Activated B cell treated with CpG ODN at 0.5 μM for 24 hours (primary cell): ENCODE results near the gene CDH15. TPM values are rescaled to one million over a fixed set of nuclear protein-coding genes. Genes with fewer than 3 reads are reported as not detected.

ENCODE experiments used
- ATAC-seq: fragments of 200-7000 bp; cut with Tn5 transposase; one replicate; pipeline ENCODE4 v1.10.0; 2021; ENCODE audit warnings: low read depth, mild to moderate bottlenecking, moderate library complexity
- CTCF ChIA-PET: fragments of 350-600 bp; sonication (Branson Sonifier 250); formaldehyde crosslinking; loops from one replicate; lab custom pipeline; 2021; ENCODE audit warnings: antibody characterized with exemption; lab: Charles Lee
- POLR2A ChIA-PET: fragments of 350-600 bp; sonication (Branson Sonifier 250); formaldehyde crosslinking; loops from one replicate; lab custom pipeline; 2021; ENCODE audit warnings: antibody characterized with exemption; lab: Charles Lee
- DNase-seq: peaks from one replicate; pipeline ENCODE4 v3.0.0; 2022
- H3K27ac Mint-ChIP-seq: one replicate; pipeline ENCODE4 v1.8.0; 2020; ENCODE audit warnings: mixed read lengths
- H3K27me3 Mint-ChIP-seq: one replicate; pipeline ENCODE4 v1.8.0; 2021; ENCODE audit warnings: mixed read lengths
- H3K36me3 Mint-ChIP-seq: one replicate; pipeline ENCODE4 v1.8.0; 2021; ENCODE audit warnings: low read depth, mixed read lengths
- H3K4me1 Mint-ChIP-seq: one replicate; pipeline ENCODE4 v1.8.0; 2021; ENCODE audit warnings: mixed read lengths
- H3K4me3 Mint-ChIP-seq: one replicate; pipeline ENCODE4 v1.8.0; 2020; ENCODE audit warnings: mild to moderate bottlenecking, mixed read lengths
- H3K9me3 Mint-ChIP-seq: one replicate; pipeline ENCODE4 v1.8.0; 2020; ENCODE audit warnings: mixed read lengths
- intact Hi-C: fragments of 100-400 bp; cut with micrococcal nuclease; formaldehyde crosslinking; loops from one replicate; pipeline ENCODE4 v1.15.1; 2024
- total RNA-seq: library from RNA; stranded (reverse); gene quantifications from 2 replicates; pipeline ENCODE4 v1.2.3, GENCODE V29; 2022
- TF ChIP-seq, protein P1 (sequence below): fragments of 200-600 bp; IDR thresholded peaks from one replicate; pipeline ENCODE4 v1.8.0; 2022; ENCODE audit warnings: antibody characterized with exemption, mild to moderate bottlenecking

CDH15 gene
- total RNA-seq, 1 donor from 2014 or later: not detected

DNA sequence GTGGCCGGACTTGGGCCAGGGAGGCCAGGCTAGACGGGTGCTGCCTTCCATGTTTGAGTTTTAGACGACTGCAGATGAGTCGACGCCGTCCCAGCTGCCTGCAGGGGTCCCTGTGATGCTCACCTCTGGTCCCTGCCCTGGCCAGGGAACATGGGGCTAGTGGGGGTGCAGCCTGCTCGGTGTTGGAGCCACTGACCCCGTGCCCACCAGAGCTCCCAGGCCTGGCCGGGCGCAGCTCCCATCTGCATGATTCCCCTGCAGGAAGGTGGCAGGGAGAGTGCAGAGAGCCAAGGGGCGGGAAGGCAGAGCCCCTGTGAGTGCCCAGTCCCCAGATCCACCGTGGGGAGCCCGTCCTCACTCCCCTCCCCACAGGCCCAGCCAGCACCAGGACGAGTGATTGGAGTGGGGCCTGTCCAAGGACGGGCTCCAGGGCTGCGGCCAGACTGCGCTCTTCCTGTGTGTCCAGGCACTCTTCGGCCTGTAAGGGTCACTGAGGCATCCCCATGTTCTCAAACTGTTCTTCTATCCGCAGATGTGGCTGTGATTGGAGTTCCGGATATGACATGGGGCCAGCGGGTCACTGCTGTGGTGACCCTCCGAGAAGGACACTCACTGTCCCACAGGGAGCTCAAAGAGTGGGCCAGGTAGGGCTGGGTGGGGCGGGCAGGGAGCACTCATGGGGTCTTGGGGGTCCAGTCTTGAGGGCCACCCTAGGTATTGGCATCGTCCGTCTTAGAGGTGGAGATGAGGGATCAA, 26.0 kb upstream of the CDH15 start:
- no peak overlapping the region for H3K4me3 Mint-ChIP-seq
- ChIA-PET POLR2A (interaction anchor here (0.7 kb wide), 1 partner anchor 29 kb away, joined by 3 read pairs; no protein-coding TSS in a partner anchor), CTCF (no interaction called here)
- ATAC-seq: no peak
- TF ChIP-seq, protein P1, sequence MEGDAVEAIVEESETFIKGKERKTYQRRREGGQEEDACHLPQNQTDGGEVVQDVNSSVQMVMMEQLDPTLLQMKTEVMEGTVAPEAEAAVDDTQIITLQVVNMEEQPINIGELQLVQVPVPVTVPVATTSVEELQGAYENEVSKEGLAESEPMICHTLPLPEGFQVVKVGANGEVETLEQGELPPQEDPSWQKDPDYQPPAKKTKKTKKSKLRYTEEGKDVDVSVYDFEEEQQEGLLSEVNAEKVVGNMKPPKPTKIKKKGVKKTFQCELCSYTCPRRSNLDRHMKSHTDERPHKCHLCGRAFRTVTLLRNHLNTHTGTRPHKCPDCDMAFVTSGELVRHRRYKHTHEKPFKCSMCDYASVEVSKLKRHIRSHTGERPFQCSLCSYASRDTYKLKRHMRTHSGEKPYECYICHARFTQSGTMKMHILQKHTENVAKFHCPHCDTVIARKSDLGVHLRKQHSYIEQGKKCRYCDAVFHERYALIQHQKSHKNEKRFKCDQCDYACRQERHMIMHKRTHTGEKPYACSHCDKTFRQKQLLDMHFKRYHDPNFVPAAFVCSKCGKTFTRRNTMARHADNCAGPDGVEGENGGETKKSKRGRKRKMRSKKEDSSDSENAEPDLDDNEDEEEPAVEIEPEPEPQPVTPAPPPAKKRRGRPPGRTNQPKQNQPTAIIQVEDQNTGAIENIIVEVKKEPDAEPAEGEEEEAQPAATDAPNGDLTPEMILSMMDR: no peak
- DNase-seq: no peak
- H3K27me3 Mint-ChIP-seq: no peaks in the 10 kb centered on the region
- peaks cover 11% of the 10 kb centered on the region for H3K9me3 Mint-ChIP-seq
- no peak overlapping the region for H3K27ac Mint-ChIP-seq
- H3K4me1 Mint-ChIP-seq: no peaks in the 10 kb centered on the region
- H3K36me3 Mint-ChIP-seq: peaks cover 65% of the 10 kb centered on the region
- intact Hi-C loops: no loop called here

DNA sequence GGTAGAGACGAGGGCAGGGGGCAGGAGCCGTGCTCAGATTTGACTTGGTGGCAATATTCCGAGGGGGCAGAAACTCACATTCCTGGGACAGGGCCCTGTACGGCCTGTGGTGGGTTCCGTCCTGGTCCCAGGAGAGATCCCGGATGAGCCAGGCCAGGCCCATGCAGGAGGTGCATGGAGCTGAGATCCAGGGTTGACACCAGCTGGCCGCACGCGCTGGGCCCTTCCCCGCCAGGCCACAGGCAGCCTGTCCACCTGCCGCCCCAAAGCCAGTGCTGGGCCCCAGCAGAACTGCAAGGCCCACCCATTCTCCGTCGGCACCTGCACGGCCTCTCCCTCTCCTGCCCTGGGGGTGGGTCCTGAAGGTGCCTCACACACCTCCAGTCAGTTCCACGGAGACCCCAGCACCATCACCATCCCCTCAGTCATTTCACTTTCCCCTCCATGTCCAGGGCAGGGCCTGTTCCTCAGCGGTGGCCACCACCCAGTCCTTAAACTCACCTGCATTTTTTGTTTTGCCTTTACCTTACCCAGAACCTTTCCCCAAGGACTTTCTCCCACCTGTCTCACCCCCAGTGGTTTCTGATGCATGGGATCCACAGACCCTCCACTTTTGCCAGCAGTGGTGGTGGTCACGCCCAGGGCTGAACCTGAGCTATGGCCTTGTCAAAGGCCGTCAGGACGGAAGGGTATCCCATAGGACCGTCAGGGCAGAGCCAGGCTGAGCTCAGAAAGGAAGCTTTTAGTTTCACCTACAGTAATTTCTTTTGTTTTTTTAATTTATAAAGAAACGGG, 25.1 kb upstream of the CDH15 start:
- H3K27me3 Mint-ChIP-seq: no peaks in the 10 kb centered on the region
- intact Hi-C loops: no loop called here
- TF ChIP-seq, protein P1: no peak
- H3K36me3 Mint-ChIP-seq: peaks cover 65% of the 10 kb centered on the region
- POLR2A ChIA-PET: interaction anchor here (0.7 kb wide), 1 partner anchor 97 kb away, joined by 4 read pairs; no protein-coding TSS in a partner anchor
- no peak for DNase-seq
- peaks cover 11% of the 10 kb centered on the region for H3K9me3 Mint-ChIP-seq
- CTCF ChIA-PET: no interaction called here
- H3K27ac Mint-ChIP-seq: no peak overlapping the region
- H3K4me3 Mint-ChIP-seq: no peak overlapping the region
- H3K4me1 Mint-ChIP-seq: no peaks in the 10 kb centered on the region
- no peak for ATAC-seq

DNA sequence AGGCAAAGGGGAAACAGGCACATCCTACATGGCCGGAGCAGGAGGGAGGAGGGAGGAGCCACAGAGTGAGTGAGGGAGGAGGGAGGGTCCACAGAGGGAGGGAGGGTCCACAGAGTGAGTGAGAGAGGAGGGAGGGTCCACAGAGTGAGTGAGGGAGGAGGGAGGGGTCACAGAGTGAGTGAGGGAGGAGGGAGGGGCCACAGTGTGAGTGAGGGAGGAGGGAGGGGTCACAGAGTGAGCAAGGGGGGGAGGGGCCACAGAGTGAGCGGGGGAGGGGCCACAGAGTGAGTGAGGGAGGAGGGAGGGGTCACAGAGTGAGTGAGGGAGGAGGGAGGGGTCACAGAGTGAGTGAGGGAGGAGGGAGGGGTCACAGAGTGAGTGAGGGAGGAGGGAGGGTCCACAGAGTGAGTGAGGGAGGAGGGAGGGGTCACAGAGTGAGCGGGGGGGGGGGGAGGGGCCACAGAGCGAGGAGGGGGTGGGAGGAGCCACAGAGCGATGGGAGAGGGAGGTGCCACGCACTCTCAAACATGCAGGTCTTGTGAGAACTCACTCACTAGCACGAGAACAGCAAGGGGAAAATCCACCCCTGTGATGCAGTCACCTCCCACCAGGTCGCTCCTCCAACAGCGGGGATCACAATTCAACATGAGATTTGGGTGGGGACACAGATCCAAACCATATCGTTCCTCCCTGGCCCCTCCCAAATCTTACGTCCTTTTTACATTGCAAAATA, 24.3 kb upstream of the CDH15 start:
- no peak overlapping the region for H3K27ac Mint-ChIP-seq
- no peak for ATAC-seq
- intact Hi-C loops: no loop called here
- H3K4me1 Mint-ChIP-seq: no peaks in the 10 kb centered on the region
- TF ChIP-seq, protein P1: no peak
- peaks cover 65% of the 10 kb centered on the region for H3K36me3 Mint-ChIP-seq
- no peak overlapping the region for H3K4me3 Mint-ChIP-seq
- no peaks in the 10 kb centered on the region for H3K27me3 Mint-ChIP-seq
- DNase-seq: no peak
- CTCF ChIA-PET: no interaction called here
- POLR2A ChIA-PET: interaction anchor here (0.7 kb wide), 1 partner anchor 96 kb away, joined by 4 read pairs; no protein-coding TSS in a partner anchor
- peaks cover 11% of the 10 kb centered on the region for H3K9me3 Mint-ChIP-seq

DNA sequence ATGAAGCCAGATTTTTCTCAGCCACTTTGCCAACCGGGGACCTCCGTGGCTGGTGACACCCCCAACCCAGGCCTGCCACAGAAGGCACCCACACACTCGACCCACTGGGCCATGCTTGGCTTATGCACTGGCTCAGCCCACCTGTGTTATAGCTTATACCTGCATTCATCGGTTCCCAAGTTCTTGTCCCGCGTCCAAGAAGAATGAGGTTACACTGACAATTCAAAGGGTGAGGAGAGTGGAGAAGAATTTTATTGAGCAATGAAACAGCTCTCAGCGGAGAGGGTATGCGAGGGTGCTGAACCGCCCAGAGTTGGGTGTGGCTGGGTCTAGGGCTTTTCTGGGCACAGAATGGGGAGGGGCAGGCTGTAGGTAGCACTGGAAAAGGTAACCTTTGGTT, 22.2 kb upstream of the CDH15 start:
- DNase-seq (no peak), ATAC-seq (no peak)
- intact Hi-C loops: no loop called here
- CTCF ChIA-PET: no interaction called here
- H3K9me3 Mint-ChIP-seq: peaks cover 11% of the 10 kb centered on the region
- POLR2A ChIA-PET: interaction anchor here (0.6 kb wide), 1 partner anchor 306 kb away, joined by 11 read pairs; no protein-coding TSS in a partner anchor
- no peak overlapping the region for H3K4me3 Mint-ChIP-seq
- no peak overlapping the region for H3K27ac Mint-ChIP-seq
- H3K4me1 Mint-ChIP-seq: peaks cover 4% of the 10 kb centered on the region
- TF ChIP-seq, protein P1: no peak
- no peaks in the 10 kb centered on the region for H3K27me3 Mint-ChIP-seq
- peaks cover 58% of the 10 kb centered on the region for H3K36me3 Mint-ChIP-seq
